H9 (cell line): Measurements from ENCODE around the gene CDK17. TPM values are rescaled to one million over a fixed set of nuclear protein-coding genes. Genes with fewer than 3 reads are reported as not detected.
"Not testable (repeated sequence)": the region's sequence is repeated elsewhere in the genome, so short reads cannot be mapped to it uniquely, and the experiment has no call there.

Experiments
- DNase-seq: peaks from one replicate; pipeline ENCODE4 v3.0.0-alpha.2; 2017
- H2AFZ ChIP-seq: one replicate; pipeline ENCODE4 v1.6.1; 2013; ENCODE audit warnings: mild to moderate bottlenecking, low read length, control low read depth, moderate library complexity
- H2AK5ac ChIP-seq: 2 replicates; pipeline ENCODE4 v1.6.1; 2013; ENCODE audit warnings: low read length, control low read depth, mixed read lengths; ENCODE audit not compliant: insufficient read length
- H2BK120ac ChIP-seq: one replicate; pipeline ENCODE4 v1.6.1; 2013; ENCODE audit warnings: low read depth, mild to moderate bottlenecking, low read length, control low read depth, inconsistent platforms; ENCODE audit not compliant: poor library complexity, severe bottlenecking
- H2BK12ac ChIP-seq: 2 replicates; pipeline ENCODE4 v1.6.1; 2013; ENCODE audit warnings: low read length, control low read depth, mixed read lengths, low read depth; ENCODE audit not compliant: insufficient read length
- H2BK15ac ChIP-seq: 2 replicates; pipeline ENCODE4 v1.6.1; 2013; ENCODE audit warnings: low read depth, low read length, control low read depth
- H2BK20ac ChIP-seq: one replicate; pipeline ENCODE4 v1.6.1; 2013; ENCODE audit warnings: low read depth, mild to moderate bottlenecking, low read length, control low read depth, inconsistent platforms; ENCODE audit not compliant: poor library complexity, severe bottlenecking
- H2BK5ac ChIP-seq: 2 replicates; pipeline ENCODE4 v1.6.1; 2013; ENCODE audit warnings: low read length, control low read depth, mixed read lengths; ENCODE audit not compliant: insufficient read length
- H3K14ac ChIP-seq: 2 replicates; pipeline ENCODE4 v1.6.1; 2013; ENCODE audit warnings: low read length, control low read depth; ENCODE audit not compliant: insufficient read depth
- H3K18ac ChIP-seq: 2 replicates; pipeline ENCODE4 v1.6.1; 2013; ENCODE audit warnings: low read depth, mild to moderate bottlenecking, mixed read lengths, low read length, control low read depth; ENCODE audit not compliant: insufficient read length
- H3K23ac ChIP-seq: 2 replicates; pipeline ENCODE4 v1.6.1; 2013; ENCODE audit warnings: low read length, control low read depth, mixed read lengths, low read depth; ENCODE audit not compliant: insufficient read length
- H3K23me2 ChIP-seq: 2 replicates; pipeline ENCODE4 v1.6.1; 2013; ENCODE audit warnings: low read depth, mild to moderate bottlenecking, mixed read lengths, low read length, control low read depth; ENCODE audit not compliant: insufficient read length, poor library complexity, severe bottlenecking
- H3K27ac ChIP-seq: 2 replicates; pipeline ENCODE4 v1.5.1; 2013; ENCODE audit warnings: low read length, control low read depth, mixed read lengths, low read depth; ENCODE audit not compliant: insufficient read length
- H3K27me3 ChIP-seq: 2 replicates; pipeline ENCODE4 v1.6.1; 2013; ENCODE audit warnings: low read length, control low read depth, inconsistent platforms; ENCODE audit not compliant: insufficient read depth
- H3K4ac ChIP-seq: 2 replicates; pipeline ENCODE4 v1.6.1; 2013; ENCODE audit warnings: low read depth, mild to moderate bottlenecking, control low read depth, inconsistent platforms, low read length, moderate library complexity
- H3K4me1 ChIP-seq: 2 replicates; pipeline ENCODE4 v1.6.1; 2013; ENCODE audit warnings: low read length, control low read depth, inconsistent platforms; ENCODE audit not compliant: insufficient read depth
- H3K4me2 ChIP-seq: 2 replicates; pipeline ENCODE4 v1.6.1; 2013; ENCODE audit warnings: low read length, control low read depth, mixed read lengths; ENCODE audit not compliant: insufficient read length, insufficient read depth
- H3K56ac ChIP-seq: 2 replicates; pipeline ENCODE4 v1.6.1; 2013; ENCODE audit warnings: low read depth, mild to moderate bottlenecking, mixed read lengths, low read length, control low read depth; ENCODE audit not compliant: insufficient read length
- H3K79me1 ChIP-seq: 2 replicates; pipeline ENCODE4 v1.6.1; 2013; ENCODE audit warnings: low read depth, mild to moderate bottlenecking, moderate library complexity, low read length, control low read depth, inconsistent platforms; ENCODE audit not compliant: insufficient read depth, poor library complexity, severe bottlenecking
- H3K79me2 ChIP-seq: 2 replicates; pipeline ENCODE4 v1.6.1; 2013; ENCODE audit warnings: low read length, control low read depth, inconsistent platforms; ENCODE audit not compliant: insufficient read depth
- H3K9ac ChIP-seq: 2 replicates; pipeline ENCODE4 v1.6.1; 2013; ENCODE audit warnings: low read length, control low read depth, mixed read lengths; ENCODE audit not compliant: insufficient read length; ENCODE audit errors: extremely low read depth
- H3K9me3 ChIP-seq: one replicate; pipeline ENCODE4 v1.6.1; 2013; ENCODE audit warnings: low read depth, low read length, inconsistent platforms; ENCODE audit not compliant: control insufficient read depth
- H3T11ph ChIP-seq: one replicate; pipeline ENCODE4 v1.6.1; 2013; ENCODE audit warnings: mild to moderate bottlenecking, low read length, control low read depth, inconsistent platforms
- H4K20me1 ChIP-seq: one replicate; pipeline ENCODE4 v1.6.1; 2013; ENCODE audit not compliant: control insufficient read depth, insufficient read length, insufficient read depth
- H4K5ac ChIP-seq: 2 replicates; pipeline ENCODE4 v1.6.1; 2013; ENCODE audit warnings: low read depth, mild to moderate bottlenecking, mixed read lengths, low read length, control low read depth; ENCODE audit not compliant: insufficient read length
- H4K8ac ChIP-seq: replicated peaks from 2 replicates; pipeline ENCODE4 v1.6.1; 2013; ENCODE audit warnings: low read length, control low read depth, mixed read lengths, low read depth; ENCODE audit not compliant: insufficient read length
- H4K91ac ChIP-seq: 2 replicates; pipeline ENCODE4 v1.6.1; 2013; ENCODE audit warnings: low read depth, mild to moderate bottlenecking, moderate library complexity, mixed read lengths, low read length, control low read depth; ENCODE audit not compliant: insufficient read length
- H3K27ac Mint-ChIP-seq, 3 experiments: 2 replicates in 2 of 3; 3 replicates in 1 of 3; pipeline ENCODE4 v1.8.0; 2020 to 2021; ENCODE audit warnings: mixed read lengths in 3 of 3, mild to moderate bottlenecking in 1 of 3, moderate library complexity in 1 of 3
- H3K27me3 Mint-ChIP-seq: 2 replicates; pipeline ENCODE4 v1.8.0; 2021; ENCODE audit warnings: low read depth, mild to moderate bottlenecking, moderate library complexity, mixed read lengths
- H3K36me3 Mint-ChIP-seq, 3 experiments: 2 replicates in 2 of 3; 3 replicates in 1 of 3; pipeline ENCODE4 v1.8.0; 2020 to 2021; ENCODE audit warnings: low read depth in 3 of 3, mixed read lengths in 3 of 3; ENCODE audit not compliant: insufficient read depth in 1 of 3
- H3K4me1 Mint-ChIP-seq, 2 experiments: 2 replicates each; pipeline ENCODE4 v1.8.0; 2020; ENCODE audit warnings: mixed read lengths in 2 of 2
- H3K4me3 Mint-ChIP-seq, 2 experiments: 2 replicates in 1 of 2; 3 replicates in 1 of 2; pipeline ENCODE4 v1.8.0; 2020 to 2021; ENCODE audit warnings: mild to moderate bottlenecking in 2 of 2, mixed read lengths in 2 of 2, moderate library complexity in 1 of 2
- H3K9me3 Mint-ChIP-seq, 2 experiments: 2 replicates in 1 of 2; 3 replicates in 1 of 2; pipeline ENCODE4 v1.8.0; 2020; ENCODE audit warnings: mild to moderate bottlenecking in 2 of 2, mixed read lengths in 2 of 2, moderate library complexity in 1 of 2
- WGBS: extraction: QIAGEN DNeasy Blood & Tissue Kit; methylation state at CpG from one replicate; pipeline ENCODE4 v1.1.7; 2013; ENCODE audit warnings: missing lambda C conversion rate, low lambda C conversion rate, mixed read lengths; ENCODE audit not compliant: insufficient read length; ENCODE audit errors: extremely low coverage; 5-methylcytosine and 5-hydroxymethylcytosine counted together
- total RNA-seq: library from RNA; stranded (reverse); gene quantifications from 2 replicates; pipeline ENCODE4 v1.2.1, GENCODE V29; 2021
- TF ChIP-seq, protein P1 (sequence below): fragments of 200-600 bp; sonication (generic); conservative IDR thresholded peaks from 3 replicates; pipeline ENCODE4 v1.8.0; 2021; ENCODE audit warnings: antibody characterized with exemption, mild to moderate bottlenecking

The CDK17 gene
- total RNA-seq, 1 experiment from 2014 or later: 28.8 TPM

GRCh38 chr12:96419576-96420276 lies 19.5 kb upstream of the CDK17 start:
- Histone ChIP-seq H4K8ac (no peak overlapping the region), H4K91ac (no peak overlapping the region), H3K9ac (no peak overlapping the region), H3K9me3 (no peaks in the 10 kb centered on the region), H3T11ph (no peak overlapping the region), H3K79me1 (no peaks in the 10 kb centered on the region), H2BK5ac (no peak overlapping the region), H3K79me2 (no peaks in the 10 kb centered on the region), H3K4ac (no peak overlapping the region), H4K5ac (no peak overlapping the region), H2AFZ (no peak overlapping the region), H2AK5ac (no peak overlapping the region), H3K56ac (no peak overlapping the region), H3K23ac (no peak overlapping the region), H2BK20ac (no peak overlapping the region), H3K27me3 (no peaks in the 10 kb centered on the region), H3K14ac (no peak overlapping the region), H3K18ac (no peak overlapping the region), H2BK12ac (no peak overlapping the region), H3K4me1 (no peaks in the 10 kb centered on the region), H3K4me2 (no peak overlapping the region), H3K23me2 (no peaks in the 10 kb centered on the region), H4K20me1 (no peaks in the 10 kb centered on the region), H2BK15ac (no peak overlapping the region), H2BK120ac (no peak overlapping the region), H3K27ac (no peak overlapping the region)
- Mint-ChIP-seq H3K36me3 (no peaks in the 10 kb centered on the region), H3K9me3 (no peaks in the 10 kb centered on the region), H3K4me3 (no peak overlapping the region), H3K27me3 (no peaks in the 10 kb centered on the region), H3K27ac (no peak overlapping the region; a peak in 1 of 7 replicates), H3K4me1 (no peaks in the 10 kb centered on the region)
- no CpG with 5 or more reads among the region's 5 CpGs for WGBS
- TF ChIP-seq, protein P1, sequence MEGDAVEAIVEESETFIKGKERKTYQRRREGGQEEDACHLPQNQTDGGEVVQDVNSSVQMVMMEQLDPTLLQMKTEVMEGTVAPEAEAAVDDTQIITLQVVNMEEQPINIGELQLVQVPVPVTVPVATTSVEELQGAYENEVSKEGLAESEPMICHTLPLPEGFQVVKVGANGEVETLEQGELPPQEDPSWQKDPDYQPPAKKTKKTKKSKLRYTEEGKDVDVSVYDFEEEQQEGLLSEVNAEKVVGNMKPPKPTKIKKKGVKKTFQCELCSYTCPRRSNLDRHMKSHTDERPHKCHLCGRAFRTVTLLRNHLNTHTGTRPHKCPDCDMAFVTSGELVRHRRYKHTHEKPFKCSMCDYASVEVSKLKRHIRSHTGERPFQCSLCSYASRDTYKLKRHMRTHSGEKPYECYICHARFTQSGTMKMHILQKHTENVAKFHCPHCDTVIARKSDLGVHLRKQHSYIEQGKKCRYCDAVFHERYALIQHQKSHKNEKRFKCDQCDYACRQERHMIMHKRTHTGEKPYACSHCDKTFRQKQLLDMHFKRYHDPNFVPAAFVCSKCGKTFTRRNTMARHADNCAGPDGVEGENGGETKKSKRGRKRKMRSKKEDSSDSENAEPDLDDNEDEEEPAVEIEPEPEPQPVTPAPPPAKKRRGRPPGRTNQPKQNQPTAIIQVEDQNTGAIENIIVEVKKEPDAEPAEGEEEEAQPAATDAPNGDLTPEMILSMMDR: no peak
- no peak for DNase-seq

DNA sequence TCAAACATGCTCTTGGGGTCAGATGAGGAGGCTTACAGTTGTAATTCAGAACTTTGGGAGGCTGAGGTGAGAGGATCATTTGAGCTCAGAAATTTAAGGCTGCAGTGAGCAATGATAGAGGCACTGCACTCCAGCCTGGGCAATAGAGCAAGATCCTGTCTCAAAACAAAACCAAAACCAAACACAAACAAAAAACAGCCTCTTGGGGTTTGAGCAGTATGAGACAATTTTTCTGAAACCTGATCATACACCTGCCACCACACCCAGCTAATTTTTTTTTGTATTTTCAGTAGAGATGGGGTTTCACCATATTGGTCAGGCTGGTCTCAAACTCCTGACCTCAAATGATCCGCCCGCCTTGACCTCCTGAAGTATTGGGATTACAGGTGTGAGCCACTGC lies 17.4 kb upstream of the CDK17 start:
- not testable (repeated sequence) for H3K9me3 Mint-ChIP-seq, H3K4ac ChIP-seq, H3K79me1 ChIP-seq, H4K5ac ChIP-seq, H3K9me3 ChIP-seq, DNase-seq, H3K23ac ChIP-seq, H3K56ac ChIP-seq, H3K9ac ChIP-seq, H4K91ac ChIP-seq, H2BK12ac ChIP-seq, H2BK5ac ChIP-seq, H2BK120ac ChIP-seq, H3K79me2 ChIP-seq, H3K27ac Mint-ChIP-seq, H4K8ac ChIP-seq, H4K20me1 ChIP-seq, H3K27me3 Mint-ChIP-seq, H3K18ac ChIP-seq, H3K27ac ChIP-seq, H2BK20ac ChIP-seq, H2BK15ac ChIP-seq, H2AK5ac ChIP-seq, H3K4me1 Mint-ChIP-seq, H3K27me3 ChIP-seq, H3K4me2 ChIP-seq, H3K4me3 Mint-ChIP-seq, H3K23me2 ChIP-seq, H3T11ph ChIP-seq, H3K4me1 ChIP-seq, H2AFZ ChIP-seq, H3K36me3 Mint-ChIP-seq, H3K14ac ChIP-seq
- WGBS: no CpG with 5 or more reads among the region's 2 CpGs
